Measurements from ENCODE around the gene RAD1.

The RAD1 gene

GRCh38 chr5:34863946-34864345 lies 51.4 kb downstream of the RAD1 start:
- TF ChIP-seq ZNF626 (tag by site-specific recombination; IDR thresholded peaks at IDR 0.05): no peak
- no peak for TF ChIP-seq PRDM6 (tag by site-specific recombination; IDR thresholded peaks at IDR 0.05)
- no peak for TF ChIP-seq ZNF513 (tag by site-specific recombination; IDR thresholded peaks at IDR 0.05)
- TF ChIP-seq ZNF707 (tag by site-specific recombination; IDR thresholded peaks at IDR 0.05): no peak
- no peak for TF ChIP-seq PBX3 (CRISPR knock-in tag; IDR thresholded peaks at IDR 0.05)
- no peak for TF ChIP-seq ZSCAN23 (tag by site-specific recombination; IDR thresholded peaks at IDR 0.05)
- TF ChIP-seq ZBTB21 (tag by site-specific recombination; IDR thresholded peaks at IDR 0.05): no peak
- TF ChIP-seq ZNF121 (tag by site-specific recombination; IDR thresholded peaks at IDR 0.05): no peak
- no peak for TF ChIP-seq ZNF449 (tag by site-specific recombination; IDR thresholded peaks at IDR 0.05)
- no peak for TF ChIP-seq AEBP2 (tag by site-specific recombination; IDR thresholded peaks at IDR 0.05; ENCODE audit: borderline replicate concordance)
- POLR2A ChIA-PET: no interaction called here
- Histone ChIP-seq H3K9me3 (ENCODE audit: control insufficient read depth, insufficient read depth, low read depth, low read length) (no peaks in the 10 kb centered on the region), H3K27ac (ENCODE audit: extremely low read depth, low read depth, low read length) (no peak overlapping the region), H3K4me3 (ENCODE audit: low read depth, low read length) (no peak overlapping the region), H3K36me3 (ENCODE audit: control insufficient read depth in 2 of 2, insufficient read depth in 1 of 2, low read length in 2 of 2) (no peaks in the 10 kb centered on the region), H3K4me1 (ENCODE audit: control insufficient read depth, insufficient read depth, low read length) (peaks cover 7% of the 10 kb centered on the region; the same call in 1 of the 2 replicates)
- CTCF ChIA-PET: interaction anchor here (0.7 to 2.4 kb wide), 2 partner anchors 34 to 54 kb away, joined by 3 to 5 read pairs; no protein-coding TSS in a partner anchor

- Histone ChIP-seq H3K27ac (ENCODE audit: extremely low read depth, low read depth, low read length) (no peak overlapping the region), H3K36me3 (ENCODE audit: control insufficient read depth in 2 of 2, insufficient read depth in 1 of 2, low read length in 2 of 2) (no peaks in the 10 kb centered on the region), H3K4me1 (ENCODE audit: control insufficient read depth, insufficient read depth, low read length) (peaks cover 8% of the 10 kb centered on the region), H3K9me3 (ENCODE audit: control insufficient read depth, insufficient read depth, low read depth, low read length) (no peaks in the 10 kb centered on the region), H3K4me3 (ENCODE audit: low read depth, low read length) (no peak overlapping the region)
- POLR2A ChIA-PET: interaction anchor here (0.6 kb wide), 1 partner anchor 10 kb away, joined by 3 read pairs; no protein-coding TSS in a partner anchor
- TF ChIP-seq ZSCAN30 (tag by site-specific recombination; IDR thresholded peaks at IDR 0.05) (no peak), ZNF600 (tag by site-specific recombination; IDR thresholded peaks at IDR 0.05) (no peak), ZNF792 (tag by site-specific recombination; IDR thresholded peaks at IDR 0.05) (no peak), ZNF112 (tag by site-specific recombination; IDR thresholded peaks at IDR 0.05) (no peak), ZNF777 (tag by site-specific recombination; IDR thresholded peaks at IDR 0.05; ENCODE audit: borderline replicate concordance) (no peak), KLF16 (tag by site-specific recombination; IDR thresholded peaks at IDR 0.05) (no peak), ZNF133 (tag by site-specific recombination; IDR thresholded peaks at IDR 0.05) (no peak), ZNF555 (tag by site-specific recombination; conservative IDR thresholded peaks at IDR 0.05) (no peak), ZNF571 (tag by site-specific recombination; IDR thresholded peaks at IDR 0.05) (no peak)
- CTCF ChIA-PET: interaction anchor here (0.6 to 1.3 kb wide), 2 partner anchors 40 to 991 kb away, joined by 3 read pairs; no protein-coding TSS in a partner anchor
Measured at GRCh38 chr5:34859253-34859652, 56.1 kb downstream of the RAD1 start.
